Measurements from ENCODE around the gene KRTAP5-9.
"Not testable (repeated sequence)": the region's sequence is repeated elsewhere in the genome, so short reads cannot be mapped to it uniquely, and the experiment has no call there.

DNA sequence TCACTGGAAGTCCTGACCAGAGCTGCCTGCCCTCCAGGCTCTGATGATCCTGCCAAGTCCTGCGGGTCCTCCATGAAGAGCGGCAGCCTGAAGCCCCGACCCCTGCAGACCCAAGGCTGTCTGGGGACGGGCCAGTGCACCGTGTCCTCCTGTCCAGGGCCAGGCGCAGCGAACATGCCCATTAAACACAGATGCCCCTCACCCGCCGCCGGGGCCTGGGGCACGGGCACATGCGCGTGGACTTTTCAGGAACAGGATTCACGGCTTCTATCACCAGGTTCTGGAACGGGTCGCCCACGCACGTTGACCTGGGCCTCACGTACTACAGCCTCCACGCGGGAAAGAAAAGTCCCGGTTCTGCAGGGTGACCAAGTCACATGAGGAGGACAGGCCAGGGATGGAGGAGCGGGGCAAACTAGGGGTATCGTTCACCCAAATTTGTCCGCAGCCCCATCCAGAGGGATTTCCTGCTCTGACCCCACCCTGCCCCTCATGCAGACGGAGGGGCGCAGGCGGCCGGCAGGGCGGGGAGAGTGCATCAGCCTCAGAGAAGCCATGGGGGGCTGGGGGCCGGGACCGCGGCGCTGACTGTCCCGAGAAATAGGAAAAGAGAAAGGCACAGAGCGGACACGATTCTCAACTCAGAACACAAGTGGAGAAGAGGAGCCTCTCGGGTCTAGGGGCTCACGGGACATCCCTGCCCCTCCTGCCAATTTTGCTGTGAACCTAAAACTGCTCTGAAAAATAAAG is 23.1 kb downstream of the KRTAP5-9 start:
- TF ChIP-seq, protein P1, sequence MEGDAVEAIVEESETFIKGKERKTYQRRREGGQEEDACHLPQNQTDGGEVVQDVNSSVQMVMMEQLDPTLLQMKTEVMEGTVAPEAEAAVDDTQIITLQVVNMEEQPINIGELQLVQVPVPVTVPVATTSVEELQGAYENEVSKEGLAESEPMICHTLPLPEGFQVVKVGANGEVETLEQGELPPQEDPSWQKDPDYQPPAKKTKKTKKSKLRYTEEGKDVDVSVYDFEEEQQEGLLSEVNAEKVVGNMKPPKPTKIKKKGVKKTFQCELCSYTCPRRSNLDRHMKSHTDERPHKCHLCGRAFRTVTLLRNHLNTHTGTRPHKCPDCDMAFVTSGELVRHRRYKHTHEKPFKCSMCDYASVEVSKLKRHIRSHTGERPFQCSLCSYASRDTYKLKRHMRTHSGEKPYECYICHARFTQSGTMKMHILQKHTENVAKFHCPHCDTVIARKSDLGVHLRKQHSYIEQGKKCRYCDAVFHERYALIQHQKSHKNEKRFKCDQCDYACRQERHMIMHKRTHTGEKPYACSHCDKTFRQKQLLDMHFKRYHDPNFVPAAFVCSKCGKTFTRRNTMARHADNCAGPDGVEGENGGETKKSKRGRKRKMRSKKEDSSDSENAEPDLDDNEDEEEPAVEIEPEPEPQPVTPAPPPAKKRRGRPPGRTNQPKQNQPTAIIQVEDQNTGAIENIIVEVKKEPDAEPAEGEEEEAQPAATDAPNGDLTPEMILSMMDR (IDR thresholded peaks at IDR 0.05; ENCODE audit: low read depth, low read length, poor library complexity, severe bottlenecking), result not testable (repeated sequence)
- not testable (repeated sequence) for TF ChIP-seq EZH2phosphoT487 (IDR thresholded peaks at IDR 0.05; ENCODE audit: borderline replicate concordance, low read length)
